Activated CD4-positive, alpha-beta T cell treated with anti-CD3 and anti-CD28 coated beads, Interleukin-2, amount 50 U/mL, for 48 hours (primary cell): ENCODE results near the gene UGT3A1.
"Not testable (repeated sequence)": the region's sequence is repeated elsewhere in the genome, so short reads cannot be mapped to it uniquely, and the experiment has no call there.

Experiments
- DNase-seq, 2 experiments: peaks; one replicate each; pipeline ENCODE4 v3.0.0-alpha.2; 2020

Gene UGT3A1

GRCh38 chr5:35990941-35991611 lies at the start of gene UGT3A1:
Gene UGT3A1, minus strand, starts transcription at chr5:35991390. Its CDS starts 150 bp downstream, at chr5:35991240.
- no peak for DNase-seq

GRCh38 chr5:36035696-36036095 lies 44.5 kb upstream of the UGT3A1 start:
- no peak for DNase-seq

- not testable (repeated sequence) for DNase-seq
Measured at GRCh38 chr5:36034536-36035134, 43.4 kb upstream of the UGT3A1 start.

- DNase-seq: no peak
Measured at GRCh38 chr5:36033486-36033885, 42.3 kb upstream of the UGT3A1 start.

GRCh38 chr5:36033047-36033446 lies 41.9 kb upstream of the UGT3A1 start:
- DNase-seq: no peak

- DNase-seq: no peak
Measured at GRCh38 chr5:36031223-36031622, 40.0 kb upstream of the UGT3A1 start.

- DNase-seq: no peak
Measured at GRCh38 chr5:36029914-36030313, 38.7 kb upstream of the UGT3A1 start.

GRCh38 chr5:36028816-36029465 lies 37.8 kb upstream of the UGT3A1 start:
- DNase-seq: no peak

GRCh38 chr5:36027711-36028110 lies 36.5 kb upstream of the UGT3A1 start:
- no peak for DNase-seq

GRCh38 chr5:36026706-36027465 lies 35.7 kb upstream of the UGT3A1 start:
- DNase-seq: no peak

GRCh38 chr5:36022246-36022645 lies 31.1 kb upstream of the UGT3A1 start:
- not testable (repeated sequence) for DNase-seq

GRCh38 chr5:36019584-36019983 lies 28.4 kb upstream of the UGT3A1 start:
- not testable (repeated sequence) for DNase-seq

- DNase-seq: no peak
Measured at GRCh38 chr5:36017622-36018021, 26.4 kb upstream of the UGT3A1 start.

GRCh38 chr5:36017004-36017403 lies 25.8 kb upstream of the UGT3A1 start:
- no peak for DNase-seq

- DNase-seq: no peak
Measured at GRCh38 chr5:36013182-36013581, 22.0 kb upstream of the UGT3A1 start.

GRCh38 chr5:36009698-36010097 lies 18.5 kb upstream of the UGT3A1 start:
- DNase-seq: no peak

- DNase-seq: no peak
Measured at GRCh38 chr5:36007366-36007765, 16.2 kb upstream of the UGT3A1 start.

GRCh38 chr5:36006163-36006562 lies 15.0 kb upstream of the UGT3A1 start:
- DNase-seq: no peak

GRCh38 chr5:36001032-36001431 lies 9.8 kb upstream of the UGT3A1 start:
- no peak for DNase-seq

GRCh38 chr5:35999547-35999946 lies 8.4 kb upstream of the UGT3A1 start:
- DNase-seq: no peak

- DNase-seq: no peak
Measured at GRCh38 chr5:35996076-35996475, 4.9 kb upstream of the UGT3A1 start.

GRCh38 chr5:35990520-35990919 lies 670 bp downstream of the UGT3A1 start:
- DNase-seq: no peak

- no peak for DNase-seq
Measured at GRCh38 chr5:35988529-35988928, 2.7 kb downstream of the UGT3A1 start.

GRCh38 chr5:35987776-35988175 lies 3.4 kb downstream of the UGT3A1 start:
- DNase-seq: no peak
